RWPE2 (cell line): ENCODE measurements around the gene SLC1A7.
A peak's percentile ranks its signal among the peaks of the same experiment; 100 is the strongest.

Experiments
- ATAC-seq: fragments of 200-7000 bp; cut with Tn5 transposase; 3 replicates; pipeline ENCODE4 v1.9.1; 2021; ENCODE audit warnings: low read depth
- DNase-seq: peaks from one replicate; pipeline ENCODE4 v3.0.0-alpha.2; 2020; ENCODE audit warnings: low spot score
- H3K27ac ChIP-seq: fragments of 450-650 bp; 2 replicates; pipeline ENCODE4 v1.5.1; 2017; ENCODE audit warnings: mild to moderate bottlenecking; ENCODE audit not compliant: poor library complexity, severe bottlenecking
- H3K27me3 ChIP-seq: fragments of 250-450 bp; sonication (Bioruptor Pico); 2 replicates; pipeline ENCODE4 v1.5.1; 2021; ENCODE audit warnings: mild to moderate bottlenecking, moderate library complexity; ENCODE audit not compliant: insufficient read depth, poor library complexity, severe bottlenecking
- H3K36me3 ChIP-seq: fragments of 250-450 bp; sonication (Bioruptor Pico); 2 replicates; pipeline ENCODE4 v1.5.1; 2020; ENCODE audit warnings: low read depth, mild to moderate bottlenecking, moderate library complexity
- H3K4me1 ChIP-seq: fragments of 250-450 bp; sonication (Bioruptor Pico); 2 replicates; pipeline ENCODE4 v1.5.1; 2021; ENCODE audit warnings: mild to moderate bottlenecking, moderate library complexity; ENCODE audit not compliant: insufficient read depth, poor library complexity, severe bottlenecking
- H3K4me3 ChIP-seq: fragments of 250-450 bp; sonication (Bioruptor Pico); 2 replicates; pipeline ENCODE4 v1.5.1; 2021; ENCODE audit warnings: mild to moderate bottlenecking, moderate library complexity; ENCODE audit not compliant: severe bottlenecking
- H3K9me3 ChIP-seq: fragments of 250-450 bp; sonication (Bioruptor Pico); 2 replicates; pipeline ENCODE4 v1.5.1; 2021; ENCODE audit warnings: mild to moderate bottlenecking, moderate library complexity; ENCODE audit not compliant: severe bottlenecking
- CTCF ChIP-seq: fragments of 450-650 bp; IDR thresholded peaks from one replicate; pipeline ENCODE4 v1.5.1; 2017; ENCODE audit warnings: mild to moderate bottlenecking, moderate library complexity; ENCODE audit not compliant: poor library complexity, severe bottlenecking

The SLC1A7 gene

GRCh38 chr1:53049574-53049967 lies 92.9 kb downstream of the SLC1A7 start:
- H3K4me1 ChIP-seq, result peaks cover 6% of the 10 kb centered on the region
- no peak for TF ChIP-seq CTCF
- no peak overlapping the region for H3K4me3 ChIP-seq
- H3K36me3 ChIP-seq, result peaks cover 5% of the 10 kb centered on the region; the same call in 1 of the 2 replicates
- ATAC-seq, result no peak
- H3K27ac ChIP-seq, result no peak overlapping the region
- H3K27me3 ChIP-seq, result no peaks in the 10 kb centered on the region
- no peaks in the 10 kb centered on the region for H3K9me3 ChIP-seq
- DNase-seq, result no peak

- TF ChIP-seq CTCF, result no peak
- Histone ChIP-seq H3K9me3 (no peaks in the 10 kb centered on the region), H3K4me1 (peaks cover 6% of the 10 kb centered on the region), H3K4me3 (no peak overlapping the region), H3K27me3 (no peaks in the 10 kb centered on the region), H3K36me3 (peaks cover 5% of the 10 kb centered on the region; the same call in 1 of the 2 replicates), H3K27ac (no peak overlapping the region)
- ATAC-seq (no peak), DNase-seq (no peak)
Observed at GRCh38 chr1:53048960-53049573, 93.4 kb downstream of the SLC1A7 start.

GRCh38 chr1:53047737-53048736 lies 94.4 kb downstream of the SLC1A7 start:
- peak; percentile 66 for ATAC-seq
- no peak overlapping the region for H3K4me3 ChIP-seq
- no peak overlapping the region for H3K27ac ChIP-seq
- TF ChIP-seq CTCF, result no peak
- no peak for DNase-seq
- H3K4me1 ChIP-seq, result peaks cover 6% of the 10 kb centered on the region
- peaks cover 5% of the 10 kb centered on the region; the same call in 1 of the 2 replicates for H3K36me3 ChIP-seq
- no peaks in the 10 kb centered on the region for H3K27me3 ChIP-seq
- no peaks in the 10 kb centered on the region for H3K9me3 ChIP-seq

GRCh38 chr1:53046930-53047329 lies 95.5 kb downstream of the SLC1A7 start:
- ATAC-seq, result no peak
- H3K27me3 ChIP-seq, result no peaks in the 10 kb centered on the region
- H3K4me3 ChIP-seq, result no peak overlapping the region
- H3K9me3 ChIP-seq, result no peaks in the 10 kb centered on the region
- no peak for TF ChIP-seq CTCF
- no peak for DNase-seq
- H3K36me3 ChIP-seq, result peaks cover 5% of the 10 kb centered on the region; the same call in 1 of the 2 replicates
- H3K27ac ChIP-seq, result no peak overlapping the region
- peaks cover 6% of the 10 kb centered on the region for H3K4me1 ChIP-seq
